DOHH2 (cell line): ENCODE results near the gene NUP35.

ENCODE experiments used
- H3F3A ChIP-seq: fragments of 200-600 bp; sonication (generic), shearing (Covaris generic); 2 replicates; pipeline ENCODE4 v1.6.0; 2016; ENCODE audit warnings: antibody characterized with exemption, mild to moderate bottlenecking; ENCODE audit not compliant: control insufficient read depth, insufficient read depth
- H3K27ac ChIP-seq: fragments of 200-600 bp; sonication (generic); 2 replicates; pipeline ENCODE4 v1.5.1; 2014; ENCODE audit warnings: low read depth, mild to moderate bottlenecking, low read length, moderate library complexity
- H3K27me3 ChIP-seq: fragments of 200-600 bp; sonication (generic); 2 replicates; pipeline ENCODE4 v1.6.1; 2014; ENCODE audit warnings: mild to moderate bottlenecking, low read length, mixed read lengths; ENCODE audit not compliant: control insufficient read depth
- H3K36me3 ChIP-seq: fragments of 200-600 bp; sonication (generic); 2 replicates; pipeline ENCODE4 v1.6.1; 2014; ENCODE audit warnings: mild to moderate bottlenecking, low read length, moderate library complexity, mixed read lengths; ENCODE audit not compliant: control insufficient read depth
- H3K4me1 ChIP-seq: fragments of 200-600 bp; sonication (generic); 2 replicates; pipeline ENCODE4 v1.6.1; 2014; ENCODE audit warnings: mild to moderate bottlenecking, low read length, mixed read lengths; ENCODE audit not compliant: control insufficient read depth
- H3K4me2 ChIP-seq: fragments of 200-600 bp; sonication (generic); 2 replicates; pipeline ENCODE4 v1.6.0; 2014; ENCODE audit warnings: mild to moderate bottlenecking, low read length, moderate library complexity
- H3K4me3 ChIP-seq: fragments of 200-600 bp; sonication (generic); 2 replicates; pipeline ENCODE4 v1.5.1; 2014; ENCODE audit warnings: mild to moderate bottlenecking, low read length, mixed read lengths
- H3K79me2 ChIP-seq: fragments of 200-600 bp; sonication (generic); 2 replicates; pipeline ENCODE4 v1.6.1; 2014; ENCODE audit warnings: mild to moderate bottlenecking, low read length, mixed read lengths; ENCODE audit not compliant: control insufficient read depth
- H3K9me2 ChIP-seq: fragments of 200-600 bp; sonication (generic); replicated peaks from 2 replicates; pipeline ENCODE4 v1.6.1; 2014; ENCODE audit warnings: mild to moderate bottlenecking, low read length, mixed read lengths; ENCODE audit not compliant: control insufficient read depth
- H3K9me3 ChIP-seq: fragments of 200-600 bp; sonication (generic); 2 replicates; pipeline ENCODE4 v1.6.1; 2014; ENCODE audit warnings: antibody characterized with exemption, low read length, mixed read lengths; ENCODE audit not compliant: control insufficient read depth, insufficient read depth
- H4K20me1 ChIP-seq: fragments of 200-600 bp; sonication (generic); 2 replicates; pipeline ENCODE4 v1.6.0; 2014; ENCODE audit warnings: low read depth, mild to moderate bottlenecking, antibody characterized with exemption, low read length, moderate library complexity; ENCODE audit not compliant: control insufficient read depth, insufficient read depth
- CTCF ChIP-seq: fragments of 200-600 bp; sonication (generic); IDR thresholded peaks from one replicate; pipeline ENCODE4 v1.5.1; 2014; ENCODE audit warnings: antibody characterized with exemption, mild to moderate bottlenecking, low read depth, low read length; ENCODE audit not compliant: poor library complexity, severe bottlenecking
- EZH2phosphoT487 ChIP-seq: fragments of 200-600 bp; sonication (generic); IDR thresholded peaks from 2 replicates; pipeline ENCODE4 v1.6.1; 2017; ENCODE audit warnings: borderline replicate concordance, mild to moderate bottlenecking, antibody characterized with exemption, low read length, moderate library complexity, mixed read lengths

NUP35 gene

GRCh38 chr2:183124222-183124956, at the start of gene NUP35:
Gene NUP35, plus strand, starts transcription at chr2:183124443. Its CDS starts 15 bp downstream, at chr2:183124458.
- Histone ChIP-seq H3K27ac (peak within 1 kb of the TSS; percentile 73), H3K79me2 (peaks cover 52% of the 10 kb centered on the region), H3K9me3 (no peaks in the 10 kb centered on the region)

GRCh38 chr2:183078163-183078463, 46.1 kb upstream of the NUP35 start:
- Histone ChIP-seq H4K20me1 (no peaks in the 10 kb centered on the region), H3K4me1 (peaks cover 18% of the 10 kb centered on the region), H3K9me3 (no peaks in the 10 kb centered on the region), H3K36me3 (no peaks in the 10 kb centered on the region), H3F3A (no peaks in the 10 kb centered on the region; the same call in 1 of the 2 replicates), H3K79me2 (peaks cover 4% of the 10 kb centered on the region; the same call in 1 of the 2 replicates), H3K27me3 (no peaks in the 10 kb centered on the region), H3K9me2 (no peaks in the 10 kb centered on the region), H3K4me3 (peak overlapping the region; percentile 88), H3K4me2 (peak overlapping the region; percentile 84), H3K27ac (peak overlapping the region; percentile 38)
- TF ChIP-seq CTCF = no peak
- no peak for TF ChIP-seq EZH2phosphoT487

More at GRCh38 chr2:183124222-183124956, at the start of gene NUP35:
- peaks cover 4% of the 10 kb centered on the region; the same call in 1 of the 2 replicates for H3F3A ChIP-seq
- H3K9me2 ChIP-seq = no peaks in the 10 kb centered on the region
- TF ChIP-seq EZH2phosphoT487 (no peak), CTCF (no peak)
- peak within 1 kb of the TSS; percentile 94 for H3K4me2 ChIP-seq
- H3K4me3 ChIP-seq = peak within 1 kb of the TSS; percentile 94
- peaks cover 5% of the 10 kb centered on the region; the same call in 1 of the 2 replicates for H4K20me1 ChIP-seq
- peaks cover 29% of the 10 kb centered on the region for H3K4me1 ChIP-seq
- H3K27me3 ChIP-seq = no peaks in the 10 kb centered on the region; the same call in 1 of the 2 replicates
- H3K36me3 ChIP-seq = peaks cover 43% of the 10 kb centered on the region

- H3K9me2 ChIP-seq = no peaks in the 10 kb centered on the region
- H3K79me2 ChIP-seq = peaks cover 4% of the 10 kb centered on the region; the same call in 1 of the 2 replicates
- peak within 1 kb of the TSS; percentile 88 for H3K4me3 ChIP-seq
- no peaks in the 10 kb centered on the region for H4K20me1 ChIP-seq
- no peaks in the 10 kb centered on the region for H3K9me3 ChIP-seq
- H3K27ac ChIP-seq = peak within 1 kb of the TSS; percentile 38
- H3K4me1 ChIP-seq = peaks cover 18% of the 10 kb centered on the region
- H3K36me3 ChIP-seq = no peaks in the 10 kb centered on the region
- H3F3A ChIP-seq = no peaks in the 10 kb centered on the region; the same call in 1 of the 2 replicates
- TF ChIP-seq EZH2phosphoT487 (no peak), CTCF (no peak)
- H3K27me3 ChIP-seq = no peaks in the 10 kb centered on the region
- peak within 1 kb of the TSS; percentile 84 for H3K4me2 ChIP-seq
These were observed 45.6 kb upstream of the NUP35 start, which contains the start of gene DUSP19 for GRCh38 chr2:183078464-183079138. Gene DUSP19, plus strand, starts transcription at chr2:183078747. Its CDS starts 187 bp downstream, at chr2:183078934.
